Suppressor macrophage (primary cell): Measurements from ENCODE around the gene FAM219A.

Source experiments
- DNase-seq, 4 experiments: peaks; one replicate each; pipeline ENCODE4 v3.0.0-alpha.2; 2020 to 2022
- total RNA-seq, 17 experiments: gene quantifications; one replicate each; lab custom pipeline; 2026; ENCODE audit warnings: mixed read lengths in 6 of 17, inconsistent platforms in 3 of 17; lab: John Stamatoyannopoulos, UW

FAM219A gene
- 10.1 to 23.4 (median 17.0) reads per million in 17 experiments for total RNA-seq

- peak; percentile 98 to 100 (median 99) for DNase-seq
Observed at GRCh38 chr9:34458013-34458958, at the start of gene FAM219A, which contains the start of gene DNAI1. Gene FAM219A, minus strand, starts transcription at chr9:34458570. Its CDS starts 307 bp downstream, at chr9:34458263. Gene DNAI1, plus strand, starts transcription at chr9:34458805. Its CDS starts 201 bp downstream, at chr9:34459006.

- no peak for DNase-seq
Observed at GRCh38 chr9:34507966-34508365, 49.6 kb upstream of the FAM219A start.

DNA sequence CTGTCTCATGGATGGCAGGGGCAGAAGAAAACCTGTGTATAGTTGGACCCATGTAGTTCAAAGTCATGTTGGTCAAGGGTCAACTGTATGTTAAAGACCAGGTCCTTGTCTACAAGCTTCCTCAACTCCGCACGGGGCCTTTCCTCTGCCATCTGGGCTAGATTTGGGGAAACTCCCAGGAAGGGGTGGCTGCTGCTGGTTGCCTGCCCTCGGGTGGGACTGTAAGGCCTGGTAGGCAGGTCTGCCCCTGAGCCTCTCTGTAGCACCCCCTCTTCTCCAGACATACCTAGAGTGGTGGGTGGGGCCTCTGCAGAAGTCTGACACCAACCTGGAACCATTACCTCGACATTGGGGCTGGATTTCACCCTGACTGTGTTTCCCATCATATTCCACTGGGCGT, 49.2 kb upstream of the FAM219A start:
- DNase-seq, result no peak

DNA sequence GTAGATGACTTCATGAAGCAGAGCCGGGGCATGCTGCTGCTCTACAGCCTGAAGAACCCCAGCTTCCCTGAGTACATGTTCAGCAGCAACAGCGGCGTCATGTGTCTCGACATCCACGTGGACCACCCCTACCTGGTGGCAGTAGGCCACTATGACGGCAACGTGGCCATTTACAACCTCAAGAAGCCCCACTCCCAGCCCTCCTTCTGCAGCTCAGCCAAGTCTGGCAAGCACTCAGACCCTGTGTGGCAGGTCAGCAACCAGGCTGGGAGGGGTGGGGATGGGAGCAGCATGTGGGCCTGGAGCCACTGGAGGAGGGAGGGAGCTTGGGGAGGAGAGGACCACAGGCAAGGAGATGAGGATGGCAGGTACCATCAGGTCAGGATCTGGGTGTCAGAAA, 48.3 kb upstream of the FAM219A start:
- no peak for DNase-seq

GRCh38 chr9:34505370-34506120, 47.2 kb upstream of the FAM219A start:
- no peak for DNase-seq

DNA sequence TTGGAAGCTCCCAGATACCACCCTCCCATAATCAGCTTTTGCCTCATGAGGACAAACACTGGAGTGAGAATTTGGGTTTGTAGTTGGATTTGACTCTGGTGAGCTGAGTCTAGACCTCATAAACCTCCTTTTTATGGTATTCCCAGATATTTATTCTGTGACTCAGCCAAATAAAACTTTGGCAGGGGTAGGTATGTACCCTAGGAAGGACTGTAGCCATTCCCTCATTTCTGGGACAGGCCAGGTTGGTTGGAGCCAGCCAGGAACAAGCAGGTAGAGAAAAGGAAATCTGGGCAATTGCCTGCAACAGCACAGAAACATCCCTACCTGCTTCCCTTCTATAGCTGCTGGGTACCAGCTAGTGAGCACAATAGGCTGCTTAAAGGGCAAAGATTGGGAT, 45.0 kb upstream of the FAM219A start:
- no peak for DNase-seq

DNA sequence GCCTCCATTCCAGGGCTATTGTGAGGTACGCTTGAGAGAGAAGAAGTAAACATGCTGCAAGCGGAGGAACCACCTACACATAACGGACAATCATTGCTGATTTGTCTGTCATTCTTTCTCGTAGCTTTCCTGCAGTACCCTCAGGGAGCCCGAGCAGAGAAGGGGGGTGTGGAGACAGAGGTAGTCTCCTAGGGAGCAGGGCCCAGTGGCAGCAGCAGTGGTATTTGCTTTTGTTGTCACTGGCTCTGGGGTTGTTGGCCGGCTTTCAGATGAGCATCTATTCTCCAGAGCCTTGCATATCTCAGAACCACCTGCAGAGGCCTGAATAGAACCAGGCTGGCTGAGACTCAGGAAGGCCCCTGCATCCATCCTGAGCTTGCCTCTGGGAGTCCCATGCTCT, 44.5 kb upstream of the FAM219A start:
- no peak for DNase-seq

DNA sequence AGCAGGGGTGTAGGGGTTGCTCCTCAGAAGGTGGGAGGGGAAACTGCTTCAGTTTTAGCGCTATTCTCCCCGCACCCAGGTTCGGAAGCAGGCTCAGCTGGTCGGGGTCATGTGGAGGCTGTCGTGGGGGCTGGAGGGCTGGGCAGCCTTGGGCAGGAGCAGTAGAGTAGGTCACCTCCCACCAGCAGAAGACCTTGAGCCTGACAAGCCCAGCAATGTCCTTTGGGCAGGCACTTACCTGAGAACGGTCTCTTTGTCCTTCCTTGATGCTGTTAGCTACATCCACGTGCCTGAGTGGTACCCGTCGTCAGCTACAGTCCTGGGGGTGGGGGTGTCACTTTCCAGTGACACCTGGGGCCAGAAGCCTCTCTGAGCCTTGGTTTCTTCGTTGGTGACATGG, 44.1 kb upstream of the FAM219A start:
- no peak for DNase-seq

- DNase-seq, result no peak
Observed at GRCh38 chr9:34501889-34502425, 43.6 kb upstream of the FAM219A start.

GRCh38 chr9:34501372-34501771, 43.0 kb upstream of the FAM219A start:
- no peak for DNase-seq

- peak; percentile 59 to 77 (median 64) for DNase-seq
Observed at GRCh38 chr9:34500623-34501267, 42.4 kb upstream of the FAM219A start.

DNA sequence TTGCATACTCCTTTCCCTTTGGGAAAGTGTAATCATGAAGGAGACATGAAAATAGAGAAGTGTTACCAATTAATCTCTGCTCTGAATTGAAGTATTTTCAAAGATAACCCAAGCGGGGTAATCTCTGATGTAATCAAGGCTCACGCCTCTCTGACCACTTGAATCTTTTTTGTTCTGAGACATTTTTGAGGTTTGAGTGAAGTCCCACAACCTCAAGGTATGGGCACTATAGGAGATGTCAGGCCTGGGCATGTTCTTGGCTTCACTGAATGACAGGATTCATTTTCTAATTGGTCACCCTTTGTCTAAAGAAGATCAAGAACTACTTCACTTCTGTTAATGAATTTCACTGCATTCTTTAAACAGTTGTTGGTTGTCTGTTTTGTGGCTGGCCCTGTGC, 40.7 kb upstream of the FAM219A start:
- no peak for DNase-seq

DNA sequence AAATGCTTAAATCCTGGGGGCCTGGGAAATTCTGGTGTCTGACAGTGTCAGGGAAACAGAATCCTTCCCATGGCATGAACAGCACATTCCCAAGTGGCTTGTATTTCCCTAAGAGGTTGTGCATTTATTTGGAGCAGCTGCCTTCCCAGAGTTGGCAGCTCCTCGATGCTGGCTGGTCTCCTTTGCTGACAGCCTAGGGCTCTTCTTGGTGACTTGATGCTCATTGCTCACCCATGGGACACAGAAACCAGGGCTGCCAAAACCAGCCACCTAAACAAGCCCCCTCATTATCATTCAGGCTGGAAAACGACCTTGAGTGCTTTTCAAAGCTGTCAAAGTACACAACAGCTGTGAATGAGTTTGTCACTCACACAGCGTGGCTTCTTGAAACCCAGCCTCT, 40.2 kb upstream of the FAM219A start:
- no peak for DNase-seq

GRCh38 chr9:34496149-34496712, 37.9 kb upstream of the FAM219A start:
- no peak for DNase-seq

- DNase-seq, result peak; percentile 68 to 83 (median 77)
Observed at GRCh38 chr9:34493972-34494535, 35.7 kb upstream of the FAM219A start.

DNA sequence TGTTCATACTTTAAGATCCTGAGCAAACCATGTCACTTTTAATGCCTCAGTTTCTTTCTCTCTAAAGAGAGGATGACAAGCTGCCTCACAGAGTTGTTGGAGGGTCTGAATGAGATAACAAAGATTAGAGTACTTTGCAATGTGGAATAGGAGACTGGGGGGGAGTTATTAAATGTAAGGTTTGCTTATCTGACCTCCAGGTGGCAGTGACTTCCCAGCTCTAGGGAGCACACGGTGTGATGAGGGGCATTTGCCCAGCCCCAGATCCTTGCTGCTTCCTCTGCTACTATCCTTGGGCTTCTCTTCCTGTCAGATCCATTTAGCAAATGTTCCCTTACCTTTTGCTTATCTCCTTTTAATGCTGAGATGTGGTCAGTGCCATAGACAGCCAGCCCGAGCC, 33.7 kb upstream of the FAM219A start:
- DNase-seq, result no peak

GRCh38 chr9:34491596-34491995, 33.2 kb upstream of the FAM219A start:
- no peak for DNase-seq

DNA sequence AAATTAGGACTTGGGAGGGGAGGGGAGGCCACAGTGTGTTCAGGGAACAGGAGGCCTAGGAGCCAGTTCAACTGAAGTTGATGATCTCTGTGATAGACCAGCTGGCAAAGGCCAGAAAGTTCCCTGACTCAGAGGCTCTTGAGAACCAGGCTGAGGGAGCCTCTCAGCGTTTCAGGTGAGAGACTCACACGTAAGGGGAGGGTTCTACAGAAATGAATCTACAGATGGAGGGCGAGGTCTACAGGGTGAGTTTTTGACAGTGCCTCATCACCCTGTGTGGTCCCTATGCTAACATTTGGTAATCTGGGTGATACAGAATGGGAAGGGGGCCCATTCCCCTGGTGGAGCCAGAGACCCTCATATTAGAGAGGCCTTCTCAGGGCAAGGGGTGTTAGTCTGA, 32.4 kb upstream of the FAM219A start:
- DNase-seq, result no peak

DNA sequence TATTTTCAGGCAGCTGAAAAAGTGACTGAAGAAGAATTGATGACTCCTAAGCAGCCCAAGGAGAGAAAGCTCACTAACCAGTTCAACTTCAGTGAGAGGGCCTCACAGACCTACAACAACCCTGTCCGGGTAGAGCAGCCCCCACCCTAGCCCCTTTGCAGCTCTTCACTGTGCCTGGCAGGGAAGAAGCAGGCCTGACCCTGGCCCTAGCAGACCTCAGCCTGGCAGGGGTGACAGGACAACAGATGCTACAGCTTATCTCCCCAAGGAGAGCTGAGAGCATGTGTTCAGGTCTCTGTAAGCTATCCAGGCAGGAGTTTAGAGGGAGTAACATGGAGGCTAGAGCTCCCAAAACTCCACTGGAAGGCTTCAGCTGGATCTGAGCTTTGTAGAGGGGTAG, 32.0 kb upstream of the FAM219A start:
- DNase-seq, result no peak

DNA sequence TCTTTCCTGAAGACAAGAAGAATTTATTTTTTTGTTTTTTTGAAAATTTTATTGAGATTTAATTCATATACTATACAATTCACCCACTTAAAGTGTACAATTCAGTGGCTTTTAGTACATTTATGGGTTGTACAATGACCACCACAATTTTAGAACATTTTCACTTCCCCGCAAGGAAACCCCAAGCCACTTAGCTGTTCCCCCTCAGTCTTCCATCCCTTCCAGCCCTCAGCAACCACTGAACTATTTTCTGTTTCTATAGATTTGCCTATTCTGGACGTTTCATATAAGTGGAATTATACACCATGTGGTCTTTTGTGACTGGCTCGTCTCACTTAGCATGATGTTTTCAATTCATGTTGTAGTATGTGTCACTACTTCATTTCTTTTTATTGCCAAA, 28.2 kb upstream of the FAM219A start:
- no peak for DNase-seq

GRCh38 chr9:34485822-34486221, 27.5 kb upstream of the FAM219A start:
- DNase-seq, result no peak

GRCh38 chr9:34484678-34485077, 26.3 kb upstream of the FAM219A start:
- DNase-seq, result no peak
